CD14-positive monocyte (primary cell): Measurements from ENCODE around the gene IER5L. TPM values are rescaled to one million over a fixed set of nuclear protein-coding genes. Genes with fewer than 3 reads are reported as not detected.

ENCODE experiments used
- DNase-seq, 3 donors: peaks; one replicate each; pipeline ENCODE4 v3.0.0-alpha.2; 2011 to 2022
- H2AFZ ChIP-seq: 2 replicates; pipeline ENCODE4 v1.6.0; 2012; ENCODE audit warnings: mild to moderate bottlenecking, low read depth, low read length, inconsistent platforms; ENCODE audit not compliant: insufficient read depth, poor library complexity, severe bottlenecking
- H3K27ac ChIP-seq, 2 donors: 1 replicate in 1 of 2; 2 replicates in 1 of 2; pipeline ENCODE4 v1.5.1; 2012 to 2013; ENCODE audit warnings: low read length in 2 of 2, control low read depth in 1 of 2, inconsistent platforms in 1 of 2, low read depth in 1 of 2, mild to moderate bottlenecking in 1 of 2
- H3K27me3 ChIP-seq, 2 donors: one replicate each; pipeline versions ENCODE4 v1.6.0 to v1.6.1; 2011 to 2013; ENCODE audit warnings: low read length in 2 of 2; ENCODE audit not compliant: control insufficient read depth in 2 of 2, insufficient read depth in 2 of 2
- H3K36me3 ChIP-seq, 2 donors: replicated peaks in 1 of 2; 1 replicate in 1 of 2; 2 replicates in 1 of 2; pipeline versions ENCODE4 v1.5.1 to v1.6.1; 2012 to 2013; ENCODE audit warnings: low read length in 2 of 2, control low read depth in 1 of 2, inconsistent platforms in 1 of 2, mild to moderate bottlenecking in 1 of 2; ENCODE audit not compliant: insufficient read depth in 2 of 2, control insufficient read depth in 1 of 2
- H3K4me1 ChIP-seq, 2 donors: 1 replicate in 1 of 2; 2 replicates in 1 of 2; pipeline versions ENCODE4 v1.5.1 to v1.6.1; 2012 to 2013; ENCODE audit warnings: low read length in 2 of 2, control low read depth in 1 of 2, inconsistent platforms in 1 of 2, mild to moderate bottlenecking in 1 of 2, moderate library complexity in 1 of 2; ENCODE audit not compliant: insufficient read depth in 2 of 2, control insufficient read depth in 1 of 2
- H3K4me2 ChIP-seq: replicated peaks from 2 replicates; pipeline ENCODE3; 2012; ENCODE audit warnings: low read length, moderate library complexity, mild to moderate bottlenecking; ENCODE audit not compliant: poor library complexity, severe bottlenecking; ENCODE audit errors: extremely low read depth
- H3K4me3 ChIP-seq, 3 experiments: fragments of 200-600 bp in 1 of 3; sonication (generic) in 1 of 3; replicated peaks in 1 of 3; 1 replicate in 2 of 3; 2 replicates in 1 of 3; pipeline ENCODE4 v1.5.1; 2011 to 2013; ENCODE audit warnings: low read length in 3 of 3, mild to moderate bottlenecking in 3 of 3, control low read depth in 2 of 3, low read depth in 2 of 3, inconsistent platforms in 1 of 3, moderate library complexity in 1 of 3
- H3K79me2 ChIP-seq: 2 replicates; pipeline ENCODE4 v1.6.0; 2012; ENCODE audit warnings: mild to moderate bottlenecking, control low read depth, inconsistent platforms, low read length, moderate library complexity; ENCODE audit not compliant: insufficient read depth
- H3K9ac ChIP-seq: 2 replicates; pipeline ENCODE4 v1.6.0; 2017; ENCODE audit warnings: low read length, mild to moderate bottlenecking; ENCODE audit not compliant: insufficient read depth, poor library complexity, severe bottlenecking
- H3K9me3 ChIP-seq, 2 donors: replicated peaks in 1 of 2; 1 replicate in 1 of 2; 2 replicates in 1 of 2; pipeline versions ENCODE4 v1.5.1 to v1.6.1; 2012 to 2013; ENCODE audit warnings: low read length in 2 of 2, control low read depth in 1 of 2; ENCODE audit not compliant: control insufficient read depth in 1 of 2, insufficient read depth in 1 of 2
- H4K20me1 ChIP-seq: 2 replicates; pipeline ENCODE4 v1.6.0; 2012; ENCODE audit warnings: mild to moderate bottlenecking, low read length, control low read depth, moderate library complexity; ENCODE audit not compliant: insufficient read depth
- H3K27ac Mint-ChIP-seq, 7 donors: one replicate each; pipeline ENCODE4 v1.8.0; 2020; ENCODE audit warnings: mild to moderate bottlenecking in 7 of 7, mixed read lengths in 7 of 7, moderate library complexity in 6 of 7, inconsistent platforms in 2 of 7
- H3K27me3 Mint-ChIP-seq, 3 donors: one replicate each; pipeline ENCODE4 v1.8.0; 2021 to 2022; ENCODE audit warnings: low read depth in 3 of 3, mild to moderate bottlenecking in 3 of 3, mixed read lengths in 3 of 3, moderate library complexity in 3 of 3, inconsistent platforms in 1 of 3
- H3K36me3 Mint-ChIP-seq, 2 donors: one replicate each; pipeline ENCODE4 v1.8.0; 2020; ENCODE audit warnings: mixed read lengths in 2 of 2, inconsistent platforms in 1 of 2, mild to moderate bottlenecking in 1 of 2
- H3K4me1 Mint-ChIP-seq: one replicate; pipeline ENCODE4 v1.8.0; 2020; ENCODE audit warnings: mild to moderate bottlenecking, mixed read lengths
- H3K4me3 Mint-ChIP-seq, 2 donors: one replicate each; pipeline ENCODE4 v1.8.0; 2020; ENCODE audit warnings: mild to moderate bottlenecking in 2 of 2, mixed read lengths in 2 of 2, moderate library complexity in 1 of 2
- H3K9me3 Mint-ChIP-seq, 7 donors: one replicate each; pipeline ENCODE4 v1.8.0; 2020 to 2022; ENCODE audit warnings: mixed read lengths in 7 of 7, mild to moderate bottlenecking in 6 of 7, moderate library complexity in 6 of 7, inconsistent platforms in 2 of 7
- WGBS: methylation state at CpG from one replicate; pipeline ENCODE4 v1.1.5; 2013; ENCODE audit warnings: missing lambda C conversion rate; ENCODE audit not compliant: insufficient coverage; 5-methylcytosine and 5-hydroxymethylcytosine counted together
- intact Hi-C, 2 donors: fragments of 100-400 bp; cut with micrococcal nuclease; formaldehyde crosslinking; loops; one replicate each; pipeline versions ENCODE4 v1.15.0 to v1.15.1; 2023
- polyA plus RNA-seq, 3 donors: library from polyadenylated mRNA; depleted of rRNA in 1 of 3; unstranded in 2 of 3; stranded (reverse) in 1 of 3; fragments of 300-500 nt in 2 of 3; fragments of >200 nt in 1 of 3; fragmentation: Illumina TruSeq in 2 of 3; gene quantifications; 1 replicate in 2 of 3; 2 replicates in 1 of 3; pipeline ENCODE4 v1.2.3, GENCODE V29; 2012 to 2021
- TF ChIP-seq, protein P1 (sequence below): fragments of 200-600 bp; IDR thresholded peaks from one replicate; pipeline ENCODE4 v1.8.0; 2022; ENCODE audit warnings: antibody characterized with exemption, mild to moderate bottlenecking

Gene IER5L
- polyA plus RNA-seq, 3 donors = 0.36 to 15.5 (median 0.79) TPM

DNA sequence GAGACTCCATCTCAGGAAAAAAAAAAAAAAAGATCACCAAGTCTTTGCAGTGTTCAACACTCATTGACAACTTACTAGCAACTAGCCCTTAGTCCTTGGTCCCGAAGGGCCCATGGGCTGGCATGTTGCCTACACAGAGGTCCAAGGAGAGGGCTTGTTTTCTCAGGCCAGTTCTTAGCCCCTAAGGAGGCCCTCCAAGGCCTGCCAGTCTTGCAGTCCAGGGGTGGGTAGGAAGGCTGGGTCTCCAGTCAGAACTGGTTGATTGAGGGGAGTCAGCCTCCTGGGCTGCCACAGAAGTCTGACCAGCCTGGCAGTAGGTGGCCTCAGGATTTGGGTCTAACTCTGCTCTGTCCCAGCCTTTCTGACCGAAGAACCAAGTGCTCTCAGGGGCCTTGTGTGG, 32.7 kb downstream of the IER5L start:
- Histone ChIP-seq H3K79me2 (peaks cover 17% of the 10 kb centered on the region), H3K4me2 (no peak overlapping the region), H3K27ac (peak overlapping the region in 1 of 2 donors; percentile 14), H3K27me3 (no peaks in the 10 kb centered on the region), H3K4me1 (peaks cover 25 to 31% of the 10 kb centered on the region in 2 donors), H2AFZ (no peak overlapping the region), H4K20me1 (peaks cover 7% of the 10 kb centered on the region), H3K9ac (no peak overlapping the region), H3K9me3 (no peaks in the 10 kb centered on the region), H3K4me3 (no peak overlapping the region), H3K36me3 (peaks cover 47 to 63% of the 10 kb centered on the region in 2 donors)
- Mint-ChIP-seq H3K27me3 (peaks cover 0 to 2% (median 1%) of the 10 kb centered on the region in 3 donors), H3K4me3 (no peak overlapping the region), H3K9me3 (peaks cover 0 to 2% (median 0%) of the 10 kb centered on the region in 7 donors), H3K36me3 (peaks cover 36 to 67% of the 10 kb centered on the region in 2 donors), H3K4me1 (peaks cover 28% of the 10 kb centered on the region), H3K27ac (no peak overlapping the region)
- TF ChIP-seq, protein P1, sequence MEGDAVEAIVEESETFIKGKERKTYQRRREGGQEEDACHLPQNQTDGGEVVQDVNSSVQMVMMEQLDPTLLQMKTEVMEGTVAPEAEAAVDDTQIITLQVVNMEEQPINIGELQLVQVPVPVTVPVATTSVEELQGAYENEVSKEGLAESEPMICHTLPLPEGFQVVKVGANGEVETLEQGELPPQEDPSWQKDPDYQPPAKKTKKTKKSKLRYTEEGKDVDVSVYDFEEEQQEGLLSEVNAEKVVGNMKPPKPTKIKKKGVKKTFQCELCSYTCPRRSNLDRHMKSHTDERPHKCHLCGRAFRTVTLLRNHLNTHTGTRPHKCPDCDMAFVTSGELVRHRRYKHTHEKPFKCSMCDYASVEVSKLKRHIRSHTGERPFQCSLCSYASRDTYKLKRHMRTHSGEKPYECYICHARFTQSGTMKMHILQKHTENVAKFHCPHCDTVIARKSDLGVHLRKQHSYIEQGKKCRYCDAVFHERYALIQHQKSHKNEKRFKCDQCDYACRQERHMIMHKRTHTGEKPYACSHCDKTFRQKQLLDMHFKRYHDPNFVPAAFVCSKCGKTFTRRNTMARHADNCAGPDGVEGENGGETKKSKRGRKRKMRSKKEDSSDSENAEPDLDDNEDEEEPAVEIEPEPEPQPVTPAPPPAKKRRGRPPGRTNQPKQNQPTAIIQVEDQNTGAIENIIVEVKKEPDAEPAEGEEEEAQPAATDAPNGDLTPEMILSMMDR = no peak
- WGBS = no CpG with 5 or more reads among the region's 2 CpGs
- intact Hi-C loops = no loop called here
- no peak for DNase-seq

DNA sequence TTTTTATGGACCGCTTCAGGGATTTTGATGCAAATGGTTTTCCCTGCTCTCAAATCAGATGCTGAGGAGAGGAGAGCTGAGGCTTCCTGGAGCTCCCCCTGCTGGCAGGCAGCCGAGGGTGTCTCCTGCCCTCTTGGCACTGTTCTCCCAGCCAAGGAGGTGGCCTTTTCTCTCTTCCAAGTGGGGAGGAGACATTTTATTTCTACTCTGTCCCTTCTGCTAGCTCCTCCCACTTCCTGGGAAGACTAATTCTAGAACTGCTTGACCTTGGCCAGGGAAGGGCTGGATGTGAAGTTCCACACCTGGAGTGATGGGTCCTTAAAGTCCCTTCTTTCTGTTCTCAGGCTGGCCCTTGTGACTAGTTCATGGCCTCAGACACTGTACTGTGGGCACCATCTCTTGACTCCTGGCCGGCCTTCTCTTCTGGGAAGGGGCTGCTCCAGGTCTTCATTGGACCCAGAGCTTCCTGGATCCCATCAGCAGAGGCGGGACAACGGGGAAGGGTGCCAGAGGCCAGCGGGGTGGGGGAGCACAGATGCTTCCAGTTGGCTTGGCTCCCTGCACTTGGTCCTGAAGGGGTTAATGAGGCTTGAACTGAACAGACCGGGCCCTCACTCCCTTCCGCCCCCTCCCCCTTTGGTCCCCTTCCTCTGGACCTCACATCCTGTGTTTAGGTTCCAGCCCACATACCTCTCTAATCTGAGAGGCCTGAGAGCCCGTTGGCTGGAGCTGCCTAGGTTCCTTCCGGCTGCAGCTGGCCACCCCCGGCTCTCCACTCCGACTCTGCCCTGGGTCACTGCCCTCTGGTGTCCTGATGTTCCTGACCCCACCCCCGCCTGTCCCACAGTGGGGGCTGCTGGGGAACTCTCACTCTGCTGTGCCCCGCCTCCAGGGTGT, 34.8 kb downstream of the IER5L start:
- H3K9ac ChIP-seq = no peak overlapping the region
- Mint-ChIP-seq H3K9me3 (no peaks in the 10 kb centered on the region), H3K36me3 (peaks cover 28 to 57% of the 10 kb centered on the region in 2 donors), H3K4me1 (peaks cover 41% of the 10 kb centered on the region), H3K27ac (peak overlapping the region; percentile 30 to 97 (median 85)), H3K4me3 (no peak overlapping the region), H3K27me3 (peaks cover 0 to 2% (median 1%) of the 10 kb centered on the region in 3 donors)
- no peak overlapping the region for H2AFZ ChIP-seq
- H3K79me2 ChIP-seq = peaks cover 17% of the 10 kb centered on the region
- intact Hi-C loops = loop anchor here in 1 of 2 donors (2.0 kb wide), 1 partner anchor 32 kb away; no protein-coding TSS in a partner anchor
- peaks cover 37 to 47% of the 10 kb centered on the region in 2 donors for H3K4me1 ChIP-seq
- H3K27me3 ChIP-seq = no peaks in the 10 kb centered on the region
- peak; percentile 68 to 75 (median 69) for DNase-seq
- H3K36me3 ChIP-seq = peaks cover 39 to 53% of the 10 kb centered on the region in 2 donors
- no peak overlapping the region for H3K4me3 ChIP-seq
- TF ChIP-seq, protein P1 = peak; percentile 99
- 71% methylated on average over 7 of the region's 14 CpGs for WGBS
- no peaks in the 10 kb centered on the region for H3K9me3 ChIP-seq
- no peak overlapping the region for H3K4me2 ChIP-seq
- H4K20me1 ChIP-seq = peaks cover 7% of the 10 kb centered on the region
- peak overlapping the region in 1 of 2 donors; percentile 66 for H3K27ac ChIP-seq
